KMS-11 (cell line): Measurements from ENCODE around the gene TTLL11.

Experiments used
- H2AFZ ChIP-seq: fragments of 200-600 bp; sonication (generic); 2 replicates; pipeline ENCODE4 v1.6.1; 2016; ENCODE audit warnings: antibody characterized with exemption, mixed run types, low read depth
- H3K27ac ChIP-seq: fragments of 200-600 bp; sonication (generic); 2 replicates; pipeline ENCODE4 v1.6.1; 2016; ENCODE audit warnings: mild to moderate bottlenecking, mixed run types
- H3K27me3 ChIP-seq: fragments of 200-600 bp; sonication (generic); 2 replicates; pipeline ENCODE4 v1.6.1; 2017; ENCODE audit warnings: mild to moderate bottlenecking, low read depth, mixed run types, moderate library complexity; ENCODE audit not compliant: insufficient read depth
- H3K36me3 ChIP-seq: fragments of 200-600 bp; sonication (generic); 2 replicates; pipeline ENCODE4 v1.6.1; 2017; ENCODE audit warnings: mild to moderate bottlenecking, mixed run types; ENCODE audit not compliant: insufficient read depth
- H3K4me1 ChIP-seq: fragments of 200-600 bp; sonication (generic); 2 replicates; pipeline ENCODE4 v1.6.1; 2016; ENCODE audit warnings: mild to moderate bottlenecking, low read depth, mixed run types; ENCODE audit not compliant: poor library complexity, severe bottlenecking
- H3K4me2 ChIP-seq: fragments of 200-600 bp; sonication (generic); 2 replicates; pipeline ENCODE4 v1.7.0; 2016; ENCODE audit warnings: mild to moderate bottlenecking, mixed run types
- H3K4me3 ChIP-seq: fragments of 200-600 bp; sonication (generic); IDR thresholded peaks from 2 replicates; pipeline ENCODE4 v1.6.1; 2017; ENCODE audit warnings: low read depth, low read length, mixed read lengths; ENCODE audit not compliant: insufficient read depth
- H3K79me2 ChIP-seq: fragments of 200-600 bp; sonication (generic); 2 replicates; pipeline ENCODE4 v1.6.1; 2016; ENCODE audit warnings: low read depth, mixed run types; ENCODE audit not compliant: insufficient read depth
- H3K9ac ChIP-seq: fragments of 200-600 bp; sonication (generic); 2 replicates; pipeline ENCODE4 v1.6.1; 2016; ENCODE audit warnings: mild to moderate bottlenecking, mixed run types
- H4K20me1 ChIP-seq: fragments of 200-600 bp; sonication (generic); 2 replicates; pipeline ENCODE4 v1.6.1; 2016; ENCODE audit warnings: mild to moderate bottlenecking, mixed run types; ENCODE audit not compliant: insufficient read depth
- CTCF ChIP-seq: fragments of 200-600 bp; sonication (generic); conservative IDR thresholded peaks from 2 replicates; pipeline ENCODE4 v1.6.1; 2017; ENCODE audit warnings: low read depth, mild to moderate bottlenecking, antibody characterized with exemption, low read length, moderate library complexity, mixed read lengths

TTLL11 gene

GRCh38 chr9:121997791-121998190 is 95.3 kb downstream of the TTLL11 start:
- Histone ChIP-seq H3K79me2 (no peaks in the 10 kb centered on the region), H3K4me3 (no peak overlapping the region), H3K4me2 (no peak overlapping the region), H2AFZ (no peak overlapping the region), H4K20me1 (no peaks in the 10 kb centered on the region), H3K9ac (no peak overlapping the region), H3K27ac (no peak overlapping the region), H3K4me1 (no peaks in the 10 kb centered on the region), H3K36me3 (no peaks in the 10 kb centered on the region), H3K27me3 (no peaks in the 10 kb centered on the region)
- TF ChIP-seq CTCF: no peak

- H3K4me2 ChIP-seq: no peak overlapping the region
- no peak overlapping the region for H2AFZ ChIP-seq
- no peak overlapping the region for H3K9ac ChIP-seq
- H3K4me3 ChIP-seq: no peak overlapping the region
- H3K27ac ChIP-seq: no peak overlapping the region
- no peak for TF ChIP-seq CTCF
- no peaks in the 10 kb centered on the region for H3K36me3 ChIP-seq
- H3K4me1 ChIP-seq: no peaks in the 10 kb centered on the region
- H4K20me1 ChIP-seq: no peaks in the 10 kb centered on the region
- no peaks in the 10 kb centered on the region for H3K27me3 ChIP-seq
- H3K79me2 ChIP-seq: no peaks in the 10 kb centered on the region
These were observed 96.3 kb downstream of the TTLL11 start for GRCh38 chr9:121996783-121997182.

- no peaks in the 10 kb centered on the region for H3K27me3 ChIP-seq
- H3K4me2 ChIP-seq: no peak overlapping the region
- H3K79me2 ChIP-seq: no peaks in the 10 kb centered on the region
- H3K4me3 ChIP-seq: no peak overlapping the region
- H3K36me3 ChIP-seq: no peaks in the 10 kb centered on the region
- H4K20me1 ChIP-seq: no peaks in the 10 kb centered on the region
- H3K4me1 ChIP-seq: no peaks in the 10 kb centered on the region
- H3K9ac ChIP-seq: no peak overlapping the region
- H3K27ac ChIP-seq: no peak overlapping the region
- H2AFZ ChIP-seq: no peak overlapping the region
- no peak for TF ChIP-seq CTCF
These were observed 97.1 kb downstream of the TTLL11 start for GRCh38 chr9:121995997-121996396.

- H3K27ac ChIP-seq: no peak overlapping the region
- no peaks in the 10 kb centered on the region for H3K79me2 ChIP-seq
- H4K20me1 ChIP-seq: no peaks in the 10 kb centered on the region
- H3K27me3 ChIP-seq: no peaks in the 10 kb centered on the region
- H2AFZ ChIP-seq: no peak overlapping the region
- no peaks in the 10 kb centered on the region for H3K36me3 ChIP-seq
- peak; percentile 96 for TF ChIP-seq CTCF
- H3K9ac ChIP-seq: no peak overlapping the region
- H3K4me3 ChIP-seq: no peak overlapping the region
- H3K4me1 ChIP-seq: no peaks in the 10 kb centered on the region
- H3K4me2 ChIP-seq: no peak overlapping the region
These were observed 100.4 kb downstream of the TTLL11 start for GRCh38 chr9:121992571-121993212.
